HG03575 (cell line): ENCODE data around the gene LRMDA.

Experiments used
- ATAC-seq: cut with Tn5 transposase; IDR thresholded peaks from one replicate; pipeline ENCODE4 v1.9.1; 2021; ENCODE audit not compliant: unreplicated experiment, insufficient number of reproducible peaks, low FRiP score; ENCODE audit errors: extremely low read depth

LRMDA gene

GRCh38 chr10:75464478-75465449 lies 33.3 kb downstream of the LRMDA start:
- ATAC-seq = no peak

- no peak for ATAC-seq
Observed at GRCh38 chr10:75465450-75465827, 34.0 kb downstream of the LRMDA start.

- no peak for ATAC-seq
Observed at GRCh38 chr10:75466001-75466400, 34.6 kb downstream of the LRMDA start.

GRCh38 chr10:75466886-75467285 lies 35.5 kb downstream of the LRMDA start:
- ATAC-seq = no peak

- ATAC-seq = no peak
Observed at GRCh38 chr10:75468612-75469005, 37.2 kb downstream of the LRMDA start.

- ATAC-seq = no peak
Observed at GRCh38 chr10:75469006-75469616, 37.7 kb downstream of the LRMDA start.

- no peak for ATAC-seq
Observed at GRCh38 chr10:75470901-75471300, 39.5 kb downstream of the LRMDA start.

- ATAC-seq = no peak
Observed at GRCh38 chr10:75472685-75473084, 41.3 kb downstream of the LRMDA start.

GRCh38 chr10:75474106-75474505 lies 42.7 kb downstream of the LRMDA start:
- no peak for ATAC-seq

- ATAC-seq = no peak
Observed at GRCh38 chr10:75475460-75476182, 44.2 kb downstream of the LRMDA start.

GRCh38 chr10:75476569-75476968 lies 45.1 kb downstream of the LRMDA start:
- ATAC-seq = no peak

- no peak for ATAC-seq
Observed at GRCh38 chr10:75476985-75477384, 45.6 kb downstream of the LRMDA start.

- ATAC-seq = no peak
Observed at GRCh38 chr10:75477680-75478079, 46.3 kb downstream of the LRMDA start.

GRCh38 chr10:75480374-75480773 lies 49.0 kb downstream of the LRMDA start:
- no peak for ATAC-seq

GRCh38 chr10:75483188-75483587 lies 51.8 kb downstream of the LRMDA start:
- no peak for ATAC-seq

GRCh38 chr10:75484717-75485116 lies 53.3 kb downstream of the LRMDA start:
- no peak for ATAC-seq

GRCh38 chr10:75486591-75486990 lies 55.2 kb downstream of the LRMDA start:
- no peak for ATAC-seq

- no peak for ATAC-seq
Observed at GRCh38 chr10:75487087-75487754, 55.8 kb downstream of the LRMDA start.

GRCh38 chr10:75487755-75488125 lies 56.3 kb downstream of the LRMDA start:
- no peak for ATAC-seq
